ENCODE data around the gene SLFN12.

GRCh38 chr17:35414247-35414646 is 18.1 kb downstream of the SLFN12 start:
- TF ChIP-seq, protein P1, sequence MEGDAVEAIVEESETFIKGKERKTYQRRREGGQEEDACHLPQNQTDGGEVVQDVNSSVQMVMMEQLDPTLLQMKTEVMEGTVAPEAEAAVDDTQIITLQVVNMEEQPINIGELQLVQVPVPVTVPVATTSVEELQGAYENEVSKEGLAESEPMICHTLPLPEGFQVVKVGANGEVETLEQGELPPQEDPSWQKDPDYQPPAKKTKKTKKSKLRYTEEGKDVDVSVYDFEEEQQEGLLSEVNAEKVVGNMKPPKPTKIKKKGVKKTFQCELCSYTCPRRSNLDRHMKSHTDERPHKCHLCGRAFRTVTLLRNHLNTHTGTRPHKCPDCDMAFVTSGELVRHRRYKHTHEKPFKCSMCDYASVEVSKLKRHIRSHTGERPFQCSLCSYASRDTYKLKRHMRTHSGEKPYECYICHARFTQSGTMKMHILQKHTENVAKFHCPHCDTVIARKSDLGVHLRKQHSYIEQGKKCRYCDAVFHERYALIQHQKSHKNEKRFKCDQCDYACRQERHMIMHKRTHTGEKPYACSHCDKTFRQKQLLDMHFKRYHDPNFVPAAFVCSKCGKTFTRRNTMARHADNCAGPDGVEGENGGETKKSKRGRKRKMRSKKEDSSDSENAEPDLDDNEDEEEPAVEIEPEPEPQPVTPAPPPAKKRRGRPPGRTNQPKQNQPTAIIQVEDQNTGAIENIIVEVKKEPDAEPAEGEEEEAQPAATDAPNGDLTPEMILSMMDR (conservative IDR thresholded peaks at IDR 0.05; ENCODE audit: low read depth, low read length): no peak
- TF ChIP-seq EZH2 (IDR thresholded peaks at IDR 0.05; ENCODE audit: borderline replicate concordance, low read depth, low read length, poor library complexity, severe bottlenecking): no peak
